GM21423 (cell line): ENCODE data around the gene EFCAB8.
"Not testable (repeated sequence)": the region's sequence is repeated elsewhere in the genome, so short reads cannot be mapped to it uniquely, and the experiment has no call there.

Source experiments
- ATAC-seq: cut with Tn5 transposase; IDR thresholded peaks from one replicate; pipeline ENCODE4 v1.9.1; 2021; ENCODE audit warnings: mild to moderate bottlenecking, moderate library complexity; ENCODE audit not compliant: unreplicated experiment

EFCAB8 gene

GRCh38 chr20:32885185-32885584 lies 26.5 kb downstream of the EFCAB8 start:
- no peak for ATAC-seq

DNA sequence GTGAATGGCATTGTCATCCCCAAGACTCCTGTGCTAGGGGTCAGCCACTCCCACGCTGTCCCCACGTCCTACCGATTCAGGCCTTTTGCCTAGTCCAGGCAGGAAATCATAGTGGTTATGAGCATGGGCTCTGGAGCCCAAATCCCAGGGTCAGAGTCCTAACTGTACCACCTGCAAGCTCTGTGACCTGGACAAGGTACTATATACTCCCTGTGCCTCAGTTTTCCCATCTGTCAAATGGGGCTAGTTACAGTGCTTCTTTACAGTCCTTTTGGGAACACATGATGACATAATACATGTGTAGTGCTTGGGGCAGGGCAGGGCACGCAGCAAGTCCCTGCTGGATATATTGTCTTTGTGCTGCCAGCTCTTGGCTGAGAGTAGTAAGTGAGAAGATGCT lies 27.2 kb downstream of the EFCAB8 start:
- ATAC-seq: no peak

- ATAC-seq: no peak
Measured at GRCh38 chr20:32886652-32887051, 27.9 kb downstream of the EFCAB8 start.

GRCh38 chr20:32887492-32887891 lies 28.8 kb downstream of the EFCAB8 start:
- ATAC-seq: no peak

DNA sequence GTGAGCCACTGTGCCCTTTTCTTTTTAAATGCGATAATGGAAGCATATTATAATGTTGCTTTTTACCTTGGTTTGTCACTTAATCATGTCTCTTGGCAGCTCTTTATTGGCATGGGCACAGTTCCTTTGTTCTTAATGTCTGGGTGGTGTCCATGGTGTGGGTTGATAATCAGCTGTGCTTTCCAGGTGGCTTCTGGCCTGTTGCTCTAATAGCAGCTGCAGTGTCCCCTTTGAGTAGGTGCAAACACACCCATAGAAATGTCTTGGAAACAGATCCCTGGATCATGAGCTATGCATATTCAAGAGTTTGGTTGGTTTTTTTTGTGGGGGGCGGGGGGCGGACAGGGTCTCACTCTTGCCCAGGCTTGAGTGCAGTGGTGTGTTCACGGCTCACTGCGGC lies 29.9 kb downstream of the EFCAB8 start:
- ATAC-seq: no peak

- ATAC-seq: no peak
Measured at GRCh38 chr20:32889281-32889680, 30.6 kb downstream of the EFCAB8 start.

- ATAC-seq: no peak
Measured at GRCh38 chr20:32891491-32891890, 32.8 kb downstream of the EFCAB8 start.

DNA sequence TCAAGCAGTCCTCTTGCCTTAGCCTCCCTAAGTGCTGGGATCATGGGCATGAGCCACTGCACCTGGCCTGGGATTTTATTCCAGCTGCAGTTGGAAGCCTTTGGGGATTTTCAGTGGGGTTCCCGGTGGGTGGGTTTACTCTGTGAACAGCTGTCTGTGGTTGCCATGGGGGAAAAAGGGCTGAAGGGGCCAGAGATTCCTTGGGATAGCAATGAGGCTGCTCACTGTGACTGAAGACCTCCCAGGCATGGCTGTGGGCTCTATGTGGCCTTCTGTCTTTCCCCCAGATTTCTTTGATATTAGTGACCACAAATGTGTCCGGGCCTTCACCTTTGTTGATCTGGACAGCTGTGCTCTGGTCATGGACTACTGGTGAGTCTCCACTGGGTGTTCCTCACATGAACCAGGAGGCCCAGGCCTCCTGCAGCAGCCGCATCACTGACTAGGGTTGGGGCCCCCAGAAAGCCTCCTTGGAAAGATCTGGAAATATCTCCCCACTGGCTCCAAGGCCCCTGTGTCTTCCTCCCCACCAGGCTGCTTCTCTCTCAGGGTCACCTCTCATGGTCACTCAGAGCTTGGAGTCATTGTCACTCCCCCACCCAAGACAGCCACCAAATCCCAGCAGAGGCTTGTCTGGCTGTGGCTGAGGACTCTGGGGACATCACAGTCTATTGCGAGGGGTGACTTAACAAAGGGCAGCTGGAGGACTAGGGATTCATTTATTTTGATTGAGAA lies 33.4 kb downstream of the EFCAB8 start:
- ATAC-seq: no peak

GRCh38 chr20:32893263-32894025 lies 34.7 kb downstream of the EFCAB8 start:
- no peak for ATAC-seq

GRCh38 chr20:32894026-32894483 lies 35.3 kb downstream of the EFCAB8 start:
- no peak for ATAC-seq

GRCh38 chr20:32894711-32895355 lies 36.1 kb downstream of the EFCAB8 start:
- no peak for ATAC-seq

DNA sequence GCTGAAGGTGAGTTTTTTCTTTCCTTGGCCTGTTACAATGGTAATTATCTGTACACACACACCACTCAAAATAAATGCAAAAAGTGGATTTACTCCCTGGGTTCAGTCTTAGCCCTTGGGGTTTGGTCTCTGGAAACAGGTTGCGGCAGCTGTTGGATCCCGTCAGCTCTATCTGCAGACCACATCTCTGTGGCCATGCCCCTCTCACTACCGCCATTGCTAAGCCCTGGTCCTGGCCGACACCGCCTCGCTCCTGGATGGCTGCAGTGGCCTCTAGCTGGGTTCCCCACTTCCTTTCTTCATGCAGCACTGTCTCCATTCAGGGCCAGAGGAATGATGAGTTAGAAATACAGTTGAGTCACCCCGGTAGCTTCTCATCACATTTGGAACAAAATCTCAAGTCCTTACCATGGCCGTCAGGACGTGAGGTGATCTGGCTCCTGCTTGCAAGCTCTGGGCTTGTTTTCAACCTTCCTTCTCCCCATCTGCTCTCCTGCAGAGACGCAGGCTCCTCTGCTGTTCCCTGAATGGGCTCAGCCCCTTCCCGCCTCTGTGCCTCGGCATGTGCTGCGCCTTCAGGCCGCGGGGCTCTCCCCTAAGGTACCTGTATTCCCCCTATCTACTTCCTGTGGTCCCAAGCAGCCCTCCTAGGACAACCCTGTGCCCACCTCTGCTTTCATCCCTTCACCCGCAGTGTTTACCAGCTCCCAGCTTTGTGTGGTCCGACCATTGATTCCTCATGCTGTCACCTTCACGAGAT lies 38.0 kb downstream of the EFCAB8 start:
- no peak for ATAC-seq

- no peak for ATAC-seq
Measured at GRCh38 chr20:32898729-32899128, 40.0 kb downstream of the EFCAB8 start.

DNA sequence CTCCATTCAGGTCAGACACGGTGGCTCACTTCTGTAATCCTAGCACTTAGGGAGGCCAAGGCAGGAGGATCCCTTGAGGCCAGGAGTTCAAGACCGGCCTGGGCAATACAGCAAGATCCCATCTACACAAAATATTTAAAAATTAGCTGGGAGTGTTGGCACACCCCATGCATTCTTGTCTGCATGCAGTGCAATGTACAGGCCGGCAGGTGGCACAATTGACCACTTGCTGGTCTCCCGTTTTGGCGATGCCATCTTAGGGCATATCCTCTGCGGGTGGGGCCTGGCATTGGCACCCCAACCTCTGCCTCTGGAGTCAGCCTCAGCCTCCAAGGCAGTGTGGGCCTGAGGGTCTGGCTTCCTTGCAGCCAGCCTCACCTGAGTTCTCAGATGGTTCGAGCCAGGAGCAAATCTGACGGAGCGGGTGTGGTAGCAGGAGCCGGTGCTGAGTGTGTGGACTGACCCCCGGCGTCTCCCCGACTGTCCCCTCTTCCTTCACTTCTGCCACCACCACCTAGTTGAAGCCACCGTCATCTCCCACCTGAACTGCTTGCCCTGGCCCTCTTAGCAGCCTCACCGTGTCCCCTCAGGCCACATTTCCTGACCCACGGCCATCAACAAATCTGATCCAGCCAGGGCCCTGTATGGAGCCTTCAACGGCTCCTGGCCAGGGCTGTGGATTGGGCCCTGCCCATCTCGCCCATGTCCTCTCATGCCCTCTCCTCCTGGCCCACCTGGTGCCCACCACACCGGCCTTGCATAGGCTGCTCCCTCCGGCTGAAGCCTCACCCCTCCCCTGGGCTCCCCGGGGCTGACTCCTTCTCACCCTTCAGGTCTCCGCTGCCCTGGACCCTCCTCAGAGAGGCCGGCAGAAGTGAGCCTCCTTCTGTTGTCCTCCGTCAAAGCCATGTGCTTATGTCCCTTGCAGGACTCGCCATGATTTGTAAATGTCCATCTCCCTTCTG lies 44.0 kb downstream of the EFCAB8 start:
- no peak for ATAC-seq

DNA sequence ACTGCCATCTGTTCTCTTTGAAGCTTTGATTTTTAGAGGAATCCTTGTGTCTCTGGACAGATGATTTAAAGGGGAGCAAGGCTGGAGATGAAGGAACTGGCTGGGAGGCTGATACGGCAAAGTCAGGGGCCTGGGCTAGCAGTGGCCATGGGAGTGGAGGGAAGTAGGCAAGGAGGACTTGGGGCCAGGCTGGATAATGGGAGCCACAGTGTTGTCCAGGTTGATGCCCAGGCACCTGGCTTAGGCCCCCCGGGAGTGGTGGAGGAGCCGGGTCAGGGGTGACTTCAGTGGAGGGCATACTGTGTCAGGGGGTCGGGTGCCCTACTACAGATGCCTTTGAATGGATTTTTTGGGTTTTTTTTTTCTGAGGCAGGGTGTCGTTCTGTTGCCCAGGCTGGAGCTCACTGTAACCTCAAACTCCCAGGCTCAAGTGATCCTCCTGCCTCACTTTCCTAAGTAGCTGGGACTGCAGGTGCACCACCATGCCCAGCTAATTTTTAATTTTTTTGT lies 45.0 kb downstream of the EFCAB8 start:
- ATAC-seq: no peak

GRCh38 chr20:32904678-32905077 lies 46.0 kb downstream of the EFCAB8 start:
- ATAC-seq: not testable (repeated sequence)

DNA sequence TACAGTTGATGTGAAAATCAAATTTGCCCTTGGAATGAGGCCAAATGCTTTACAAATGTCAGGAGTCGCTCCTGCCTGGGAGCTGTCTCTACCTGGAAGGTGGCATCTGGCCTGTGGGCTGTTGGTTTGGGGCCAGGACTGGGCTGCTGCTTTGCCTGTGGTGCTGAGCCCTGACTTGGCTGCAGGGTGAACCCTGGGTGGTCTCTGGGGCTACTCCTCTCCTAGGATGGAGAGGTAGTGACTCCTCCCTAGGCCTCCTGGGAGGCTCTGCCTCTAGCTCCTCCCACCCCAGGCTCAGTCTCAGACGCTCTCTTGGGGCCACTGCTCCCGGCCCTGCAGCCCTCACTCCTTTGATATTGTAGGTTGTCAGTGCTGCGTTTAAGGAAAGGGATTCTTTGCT lies 47.5 kb downstream of the EFCAB8 start:
- ATAC-seq: no peak

DNA sequence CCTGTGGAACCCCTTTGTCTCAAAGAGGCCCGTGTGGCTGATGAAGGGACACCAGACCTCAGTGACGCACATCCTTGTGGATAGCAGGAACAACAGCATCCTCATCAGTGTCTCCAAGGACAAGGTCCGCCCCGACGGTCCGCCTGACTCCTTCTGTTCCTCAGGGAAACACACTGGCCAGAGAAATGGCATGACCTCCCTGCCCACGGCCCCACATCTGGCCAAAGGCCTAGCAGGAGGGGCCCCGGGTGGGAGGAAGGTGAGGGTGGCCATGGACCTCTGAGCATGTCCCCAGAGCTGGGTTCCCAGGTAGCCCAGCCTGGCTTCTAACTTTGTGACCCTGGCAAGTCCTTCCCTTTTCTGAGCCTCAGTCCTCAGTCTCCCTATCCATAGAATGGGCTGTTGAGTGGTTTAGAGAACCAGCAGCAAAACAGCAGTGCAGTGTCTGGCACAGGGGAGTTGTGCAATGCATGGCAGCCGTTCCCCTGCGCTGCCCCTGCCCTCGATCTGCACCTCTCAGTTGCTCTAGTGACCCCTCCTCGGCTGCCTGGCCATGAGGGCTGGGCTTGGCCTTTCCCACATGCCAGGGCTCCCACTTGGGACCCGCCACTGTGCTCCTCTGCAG lies 48.3 kb downstream of the EFCAB8 start:
- ATAC-seq: no peak

GRCh38 chr20:32907886-32908285 lies 49.2 kb downstream of the EFCAB8 start:
- no peak for ATAC-seq
